Left kidney (tissue), 2 donors: Measurements from ENCODE around the gene REST. TPM values are rescaled to one million over a fixed set of nuclear protein-coding genes. Genes with fewer than 3 reads are reported as not detected.
A peak's percentile ranks its signal among the peaks of the same experiment; 100 is the strongest.

Experiments used
- DNase-seq: peaks from one replicate; pipeline ENCODE4 v3.0.0-alpha.2; 2013
- polyA plus RNA-seq: library from polyadenylated mRNA; unstranded; fragments of 120-200 nt; gene quantifications from one replicate; pipeline ENCODE4 v1.2.1, GENCODE V29; 2013; ENCODE audit not compliant: insufficient read length

REST gene
- polyA plus RNA-seq, 1 donor: 59.9 TPM

DNA sequence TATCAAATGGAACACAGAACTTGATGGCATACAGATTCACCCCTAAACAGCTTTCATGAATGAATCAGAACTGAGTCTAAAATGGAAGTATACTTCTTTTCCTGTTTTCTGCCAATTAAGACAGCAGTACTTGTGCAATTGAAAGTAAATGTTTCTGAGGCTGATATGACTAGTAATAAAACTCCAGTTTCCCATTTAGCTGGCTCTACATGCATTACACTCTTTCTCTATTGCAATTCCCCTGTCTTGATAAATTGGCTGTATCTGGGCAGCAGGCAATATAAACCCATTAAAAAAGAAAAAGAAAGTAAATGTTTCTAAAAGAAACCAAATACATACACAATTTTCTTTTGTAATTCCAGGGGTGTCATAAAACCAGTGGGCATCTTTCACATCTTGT, 65.1 kb downstream of the REST start:
- no peak for DNase-seq

DNA sequence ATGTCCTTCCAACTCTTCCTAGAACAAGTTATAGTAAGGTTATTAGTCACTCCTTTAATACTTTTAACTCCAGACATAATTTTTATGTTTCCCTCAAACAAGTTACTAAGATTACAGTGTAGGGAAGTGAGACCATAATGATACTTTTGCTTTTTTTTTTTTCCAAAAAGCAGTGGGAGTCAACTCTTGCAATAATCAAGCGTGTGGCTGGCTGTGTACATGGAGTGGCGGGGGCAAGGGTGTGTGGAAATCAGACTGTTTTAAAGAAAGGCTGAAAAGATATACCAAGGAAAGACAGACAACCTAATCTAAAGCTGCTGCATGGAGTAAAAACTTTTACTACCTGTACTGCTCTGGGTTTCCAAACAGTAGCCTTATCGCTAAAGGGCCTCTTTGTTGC, 65.6 kb downstream of the REST start:
- DNase-seq: no peak

DNA sequence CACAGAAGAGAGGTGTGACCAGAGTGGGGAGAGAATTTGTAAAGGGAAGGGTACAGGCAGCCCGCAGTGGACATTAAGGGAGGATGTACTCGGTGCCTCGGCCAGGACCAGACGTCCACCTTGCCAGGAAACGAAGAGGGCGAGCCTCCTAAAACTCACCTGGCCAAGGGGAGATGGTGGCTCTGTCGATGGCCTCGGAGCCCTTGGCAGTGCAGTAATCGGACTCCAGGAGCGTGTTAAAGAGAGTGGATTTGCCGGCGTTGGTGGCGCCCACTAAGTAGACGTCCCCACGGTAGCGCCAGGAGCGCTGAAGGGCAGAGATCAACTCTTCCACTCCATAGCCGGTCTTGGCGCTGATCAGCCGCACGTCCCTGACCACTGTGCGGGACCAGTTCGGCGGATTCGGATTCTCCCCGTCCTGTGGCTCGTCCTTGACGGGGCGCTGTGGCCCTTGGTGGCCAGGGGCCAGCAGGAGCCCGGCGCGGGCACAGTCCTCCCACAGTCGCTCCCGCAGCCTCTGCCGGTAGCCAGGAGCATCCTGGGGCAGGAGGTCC, 68.7 kb downstream of the REST start:
- no peak for DNase-seq

DNA sequence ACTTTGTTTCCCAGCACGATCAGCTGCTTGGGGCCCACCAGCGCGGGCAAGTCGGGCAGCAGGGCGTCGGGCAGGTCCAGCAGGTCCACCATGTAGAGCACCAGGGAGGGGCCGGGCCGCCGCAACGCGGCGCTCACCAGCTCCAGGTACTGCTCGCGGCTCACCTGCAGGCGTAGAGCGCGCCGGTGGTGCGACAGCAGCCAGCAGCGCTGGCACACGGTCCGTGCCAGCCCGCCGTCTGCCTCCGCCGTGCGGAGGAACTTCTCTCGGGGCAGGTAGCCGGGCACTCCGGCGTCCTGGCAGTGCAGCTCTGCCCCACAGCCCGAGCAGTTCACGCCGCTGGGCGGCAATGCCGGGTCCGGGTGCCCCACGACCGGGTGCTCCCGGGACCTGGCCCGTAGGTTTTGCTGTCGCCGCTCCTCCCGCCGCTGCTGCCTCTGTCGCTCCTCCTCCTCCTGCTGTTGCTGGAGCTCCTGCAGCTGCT, 69.2 kb downstream of the REST start:
- no peak for DNase-seq

DNA sequence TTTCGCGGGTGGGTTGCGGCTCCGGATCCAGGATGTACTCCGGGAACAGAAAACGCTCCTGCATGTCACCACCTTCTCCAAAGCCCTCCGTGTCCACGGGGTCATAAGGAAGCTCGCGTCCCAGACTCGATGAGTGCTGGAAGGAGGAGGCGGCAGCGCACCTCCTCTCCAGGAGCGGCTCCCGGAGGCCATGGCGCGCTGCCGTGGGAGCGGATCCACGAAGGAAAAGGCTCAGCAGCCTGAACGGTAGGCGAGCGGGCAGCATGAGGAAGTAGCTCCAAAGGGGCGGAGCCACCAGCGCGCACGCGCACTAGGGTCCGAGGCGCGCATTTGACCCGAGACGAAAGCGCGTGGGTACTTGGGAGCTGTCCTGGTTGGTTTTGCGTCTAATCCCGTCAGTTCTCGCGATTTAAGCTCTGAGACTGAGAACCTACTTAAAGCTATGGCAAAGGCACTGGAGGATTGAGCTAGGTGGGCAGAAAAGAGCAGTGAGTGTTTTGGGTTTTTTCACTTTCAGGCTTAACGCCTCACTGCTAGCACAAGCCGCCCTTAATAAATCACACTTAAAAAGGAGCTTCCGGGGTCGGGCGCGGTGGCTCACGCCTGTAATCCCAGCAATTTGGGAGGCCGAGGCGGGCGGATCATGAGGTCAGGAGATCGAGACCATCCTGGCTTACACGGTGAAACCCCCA, 69.8 kb downstream of the REST start, which contains the start of gene NOA1:
TSS of gene NOA1 (minus strand) at position 286 of the 692 bp plus-strand sequence. CDS start at position 265, 21 bp downstream.
- peak; percentile 100 for DNase-seq

DNA sequence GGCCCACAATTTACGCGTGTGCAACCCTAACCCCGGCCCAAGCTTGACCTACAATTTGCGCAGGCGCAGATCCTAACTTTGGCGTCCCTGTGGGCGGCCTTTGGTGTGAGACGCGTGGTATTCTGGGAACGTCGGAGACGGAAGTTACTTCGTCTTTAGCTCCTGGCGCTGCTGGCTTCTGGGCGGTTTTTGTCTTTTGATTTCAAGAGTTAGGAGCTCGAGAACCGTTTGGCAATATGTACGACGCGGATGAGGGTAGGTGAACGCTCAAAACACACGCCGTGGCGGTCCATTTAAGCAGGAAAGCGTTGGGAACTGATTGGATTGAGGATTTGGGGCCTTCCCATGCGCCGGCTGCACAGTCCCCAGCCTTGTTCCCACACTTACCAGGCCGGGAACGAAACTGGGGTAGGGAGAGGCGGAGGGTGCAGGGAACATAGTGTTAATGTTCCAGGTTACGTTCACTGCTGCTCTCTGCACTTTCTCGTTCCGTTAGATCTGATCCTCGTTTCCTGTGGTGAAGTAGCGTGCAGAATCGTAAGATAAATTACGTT, 71.1 kb downstream of the REST start, which contains the start of gene POLR2B:
TSS of gene POLR2B (plus strand) at position 147 of the 554 bp plus-strand sequence. CDS start at position 237, 90 bp downstream.
- DNase-seq: peak; percentile 94

DNA sequence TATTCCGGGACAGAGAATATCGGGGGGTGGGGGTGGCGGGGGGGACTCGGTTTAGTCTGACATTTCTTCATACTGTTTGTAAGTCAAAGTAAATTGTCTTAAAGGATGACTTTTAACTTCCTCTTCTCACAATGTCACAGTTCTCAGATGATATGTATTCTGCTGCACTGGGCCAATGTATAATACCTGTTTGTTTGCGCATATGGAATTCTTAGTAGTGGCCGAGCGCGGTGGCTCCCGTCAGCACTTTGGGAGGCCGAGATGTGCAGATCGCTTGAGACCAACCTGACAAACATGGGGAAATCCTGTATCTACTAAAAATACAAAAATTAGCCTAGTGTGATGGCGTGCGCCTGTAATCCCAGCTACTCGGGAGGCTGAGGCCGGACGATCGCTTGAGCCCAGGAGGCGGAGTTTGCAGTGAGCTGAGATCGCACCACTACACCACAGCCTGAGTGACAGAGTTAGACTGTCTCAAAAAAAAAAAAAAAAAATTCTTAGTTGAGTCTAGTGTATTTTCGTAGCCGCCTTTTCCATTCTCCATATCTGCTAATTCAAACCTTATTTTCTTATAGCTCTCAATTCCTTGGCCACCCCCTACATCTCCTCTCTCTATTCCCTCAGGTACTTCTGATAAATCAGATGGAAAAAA, 71.8 kb downstream of the REST start:
- no peak for DNase-seq

DNA sequence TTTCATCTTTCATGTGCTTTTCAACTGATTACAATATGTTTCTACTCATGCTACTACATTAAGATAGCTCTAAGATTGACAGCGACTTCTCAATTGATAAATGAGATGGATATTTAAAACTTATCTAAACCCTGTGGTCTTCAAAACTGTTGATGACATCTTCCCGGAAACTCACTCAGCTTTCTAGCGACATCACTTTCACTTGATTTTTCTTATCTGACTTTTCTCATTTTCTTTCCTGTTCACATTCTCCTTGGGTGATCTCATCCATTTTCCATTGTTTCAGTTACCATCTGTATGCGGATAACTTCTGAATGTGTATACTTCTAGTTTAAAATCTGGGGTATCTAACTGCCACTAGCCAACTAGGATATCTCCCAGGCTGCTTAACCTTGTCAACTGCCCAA, 74.1 kb downstream of the REST start:
- no peak for DNase-seq

DNA sequence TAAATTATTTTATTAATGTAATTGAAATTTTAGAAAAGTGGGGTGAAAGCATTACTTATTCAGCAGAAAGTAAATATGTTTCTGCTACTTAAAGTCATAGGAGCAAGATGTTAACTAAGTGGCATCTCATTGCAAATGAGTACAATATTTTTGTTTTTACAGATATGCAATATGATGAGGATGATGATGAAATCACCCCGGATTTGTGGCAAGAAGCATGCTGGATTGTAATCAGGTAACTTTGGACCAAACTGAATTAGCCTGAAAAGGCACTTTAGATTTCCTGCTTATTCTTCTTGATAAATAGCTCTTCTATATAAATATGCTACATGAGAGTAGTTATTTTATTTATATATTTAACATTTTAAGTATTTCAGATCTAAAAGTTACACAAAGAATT, 78.5 kb downstream of the REST start:
- no peak for DNase-seq

DNA sequence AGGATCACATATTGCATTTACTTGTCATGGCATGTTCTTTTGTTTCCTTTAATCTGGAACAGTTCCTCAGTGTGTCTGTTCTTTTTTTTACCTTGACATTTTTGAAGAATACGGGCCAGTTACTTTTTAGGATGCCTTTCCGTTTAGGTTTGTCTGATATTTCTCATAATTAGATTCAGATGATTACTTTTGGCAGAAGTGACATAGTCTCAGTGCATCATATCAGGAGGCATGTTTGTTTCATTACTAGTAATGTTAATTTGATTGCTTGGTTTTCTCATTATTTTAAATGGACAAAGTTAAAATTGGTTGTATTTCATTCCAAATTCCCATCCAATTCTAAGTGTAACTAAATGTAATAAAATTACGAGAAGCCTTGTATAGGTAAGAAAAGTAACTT, 79.3 kb downstream of the REST start:
- no peak for DNase-seq

DNA sequence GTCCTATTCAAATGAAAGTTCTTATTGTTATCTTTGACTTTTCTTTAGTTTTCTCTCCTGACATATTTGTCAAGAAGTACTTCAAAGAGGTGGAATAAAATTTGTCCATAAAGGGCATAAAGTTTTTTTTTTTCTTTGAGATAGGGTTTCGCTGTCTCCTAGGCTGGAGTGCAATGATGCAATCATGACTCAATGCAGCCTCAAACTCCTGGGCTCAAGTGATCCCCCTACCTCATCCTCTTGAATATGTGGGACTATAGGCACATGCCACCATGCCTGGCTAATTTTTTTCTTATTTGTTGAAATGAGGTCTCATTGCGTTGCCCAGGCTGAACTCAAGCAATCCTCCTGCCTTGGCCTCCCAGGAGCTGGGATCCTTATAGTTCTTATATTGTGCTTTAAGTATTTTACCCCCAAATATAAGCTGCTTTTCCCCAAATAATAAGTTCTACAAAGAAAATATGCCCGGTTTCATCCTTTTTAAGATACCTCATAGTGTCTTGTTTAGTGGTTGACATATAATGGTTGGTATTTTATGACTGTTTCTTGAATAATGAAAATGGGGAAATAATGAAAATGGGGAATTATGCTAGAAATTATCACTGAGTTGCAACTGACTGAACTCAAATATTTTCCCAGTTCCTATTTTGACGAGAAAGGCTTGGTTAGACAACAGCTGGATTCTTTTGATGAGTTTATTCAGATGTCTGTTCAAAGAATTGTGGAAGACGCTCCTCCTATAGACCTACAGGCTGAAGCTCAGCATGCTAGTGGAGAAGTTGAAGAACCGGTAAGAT, 82.6 kb downstream of the REST start:
- no peak for DNase-seq

DNA sequence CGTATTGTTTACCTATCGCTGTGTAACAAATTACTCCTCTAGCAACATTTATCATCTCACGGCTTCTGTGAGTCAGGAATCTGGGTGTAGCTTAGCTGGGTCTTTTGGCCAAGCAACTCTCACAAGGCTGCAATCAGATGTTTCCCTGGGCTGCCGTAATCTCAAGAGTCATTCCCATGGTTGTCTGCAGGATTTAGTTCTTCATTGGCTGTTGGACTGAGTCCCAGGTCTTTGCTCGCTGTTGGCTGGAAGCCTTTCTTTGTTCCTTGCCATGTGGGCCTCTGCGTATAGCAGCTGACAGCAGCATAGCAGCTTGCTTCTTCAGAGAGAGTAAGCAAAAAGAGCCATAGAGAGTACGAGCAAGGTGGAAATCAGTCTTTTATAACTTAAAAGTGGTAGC, 87.8 kb downstream of the REST start:
- DNase-seq: peak; percentile 13

DNA sequence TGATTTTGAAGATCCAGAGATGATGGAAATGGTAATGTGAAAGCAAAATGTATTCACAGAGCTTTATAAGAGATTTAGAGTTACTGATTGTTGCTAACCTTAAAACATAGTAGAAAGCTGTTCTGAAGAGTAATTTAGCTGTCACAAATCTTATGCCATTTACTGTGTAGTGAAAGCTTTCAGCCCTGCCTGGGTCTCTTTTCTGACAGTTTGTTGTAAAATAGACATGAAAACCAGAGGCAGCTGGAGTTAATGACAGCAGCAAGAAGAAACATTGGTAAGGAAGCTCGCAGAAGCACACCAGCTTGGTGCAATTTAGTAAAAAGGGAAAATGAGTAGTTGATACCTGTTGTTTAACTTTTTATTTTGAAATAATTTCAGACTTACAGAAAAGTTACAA, 92.1 kb downstream of the REST start:
- no peak for DNase-seq

DNA sequence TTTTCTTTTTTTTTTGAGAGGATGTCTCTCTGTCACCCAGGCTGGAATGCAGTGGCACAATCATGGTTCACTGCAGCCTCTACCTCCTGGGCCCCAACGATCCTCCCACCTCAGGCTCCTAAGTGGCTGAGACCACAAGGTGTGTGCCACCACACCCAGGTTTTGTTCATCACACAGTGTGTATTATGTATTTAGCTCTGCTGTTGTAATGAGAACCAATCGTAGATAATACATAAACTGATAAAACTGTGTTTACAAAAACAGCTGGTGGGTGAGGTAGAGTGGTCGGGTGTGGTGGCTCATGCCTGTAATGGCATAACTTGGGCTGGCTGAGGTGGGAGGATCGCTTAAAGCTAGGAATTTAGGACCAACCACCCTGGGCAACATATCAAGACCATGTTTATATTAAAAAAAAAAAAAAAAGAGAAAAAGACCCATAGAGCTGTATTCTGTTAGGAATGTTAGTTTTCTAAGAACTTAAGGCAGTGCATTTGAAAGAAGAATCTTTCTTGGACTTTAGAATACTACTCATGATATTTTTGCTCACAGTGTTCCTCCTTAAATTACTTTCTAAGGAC, 105.9 kb downstream of the REST start:
- DNase-seq: no peak

Other genes with a start within 250 kb of the REST start
- gene HOPX, start 226.6 kb upstream of the REST start, polyA plus RNA-seq: 12.4 TPM
- not detected for gene SPINK2, start 86.2 kb upstream of the REST start, polyA plus RNA-seq
- gene NOA1, start 69.7 kb downstream of the REST start, polyA plus RNA-seq: 21.7 TPM
- 128 TPM for gene POLR2B, start 71.0 kb downstream of the REST start, polyA plus RNA-seq
- 463 TPM for gene IGFBP7, start 202.5 kb downstream of the REST start, polyA plus RNA-seq